WI38 (cell line): Measurements from ENCODE around the gene DLL1.

Source experiments
- H3K4me3 ChIP-seq: 2 replicates; pipeline ENCODE4 v1.5.1; 2011; ENCODE audit warnings: low read depth, mild to moderate bottlenecking, control low read depth, low read length
- TF ChIP-seq, protein P1 (sequence below): IDR thresholded peaks from 2 replicates; pipeline ENCODE4 v1.5.1; 2012; ENCODE audit warnings: low read depth, mild to moderate bottlenecking, control low read depth, low read length

Gene DLL1

DNA sequence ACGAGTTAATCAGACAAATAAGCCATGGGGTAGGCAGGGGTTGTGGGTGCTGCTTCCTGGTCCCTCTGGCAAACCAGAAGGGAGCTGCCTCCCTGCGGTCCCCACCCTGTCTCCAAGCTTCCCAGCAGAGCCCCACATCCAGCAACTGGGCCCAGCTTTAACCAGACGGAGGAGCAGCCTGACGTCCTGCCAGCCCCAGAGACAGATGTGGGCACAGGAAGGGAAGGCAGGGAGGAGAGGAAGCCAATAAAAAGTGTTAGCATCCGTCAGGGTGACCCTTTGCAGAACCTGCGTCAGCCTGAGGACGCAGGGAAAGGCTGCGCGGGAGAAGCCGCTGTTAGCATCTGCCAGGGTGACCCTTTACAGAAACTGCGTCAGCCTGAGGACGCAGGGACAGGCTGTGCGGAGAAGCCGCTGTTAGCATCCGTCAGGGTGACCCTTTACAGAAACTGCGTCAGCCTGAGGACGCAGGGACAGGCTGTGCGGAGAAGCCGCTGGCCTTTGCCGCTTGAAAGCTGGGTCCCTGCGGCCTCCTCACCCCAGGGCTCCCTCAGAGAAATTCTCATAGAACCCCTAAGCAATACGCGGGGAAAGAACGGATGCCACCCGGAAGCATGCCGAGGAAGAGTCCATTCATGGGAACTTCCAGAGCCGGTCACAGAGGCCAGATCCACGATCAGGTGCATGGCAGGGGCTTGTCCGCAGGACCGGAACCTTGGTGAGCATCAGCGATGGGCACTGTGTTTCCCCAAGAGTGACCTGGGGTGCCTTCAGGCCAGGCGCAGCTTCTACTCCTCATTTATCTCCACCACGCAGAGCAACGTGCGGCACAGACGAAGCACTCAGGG is 15.9 kb downstream of the DLL1 start:
- H3K4me3 ChIP-seq, result no peak overlapping the region
- TF ChIP-seq, protein P1, sequence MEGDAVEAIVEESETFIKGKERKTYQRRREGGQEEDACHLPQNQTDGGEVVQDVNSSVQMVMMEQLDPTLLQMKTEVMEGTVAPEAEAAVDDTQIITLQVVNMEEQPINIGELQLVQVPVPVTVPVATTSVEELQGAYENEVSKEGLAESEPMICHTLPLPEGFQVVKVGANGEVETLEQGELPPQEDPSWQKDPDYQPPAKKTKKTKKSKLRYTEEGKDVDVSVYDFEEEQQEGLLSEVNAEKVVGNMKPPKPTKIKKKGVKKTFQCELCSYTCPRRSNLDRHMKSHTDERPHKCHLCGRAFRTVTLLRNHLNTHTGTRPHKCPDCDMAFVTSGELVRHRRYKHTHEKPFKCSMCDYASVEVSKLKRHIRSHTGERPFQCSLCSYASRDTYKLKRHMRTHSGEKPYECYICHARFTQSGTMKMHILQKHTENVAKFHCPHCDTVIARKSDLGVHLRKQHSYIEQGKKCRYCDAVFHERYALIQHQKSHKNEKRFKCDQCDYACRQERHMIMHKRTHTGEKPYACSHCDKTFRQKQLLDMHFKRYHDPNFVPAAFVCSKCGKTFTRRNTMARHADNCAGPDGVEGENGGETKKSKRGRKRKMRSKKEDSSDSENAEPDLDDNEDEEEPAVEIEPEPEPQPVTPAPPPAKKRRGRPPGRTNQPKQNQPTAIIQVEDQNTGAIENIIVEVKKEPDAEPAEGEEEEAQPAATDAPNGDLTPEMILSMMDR, result no peak

DNA sequence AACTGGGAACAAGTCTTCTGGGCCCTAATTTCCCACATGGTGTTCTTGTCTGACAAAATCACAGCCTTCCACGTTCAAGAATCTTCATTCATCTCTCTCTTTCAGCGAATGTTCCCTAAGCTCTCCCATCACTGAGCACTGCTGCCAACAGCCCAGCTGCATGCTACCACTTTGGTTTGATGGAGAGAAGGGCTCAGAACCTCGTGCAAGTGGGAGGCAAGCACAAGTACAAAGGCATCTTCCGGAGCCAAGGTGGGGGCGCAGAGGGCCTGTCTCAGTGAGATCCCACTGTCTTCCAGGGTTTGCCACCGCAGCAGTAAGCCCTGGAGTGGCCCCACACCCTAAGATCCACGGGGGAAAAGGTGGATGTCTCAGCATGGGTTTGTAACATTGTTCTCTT is 17.2 kb downstream of the DLL1 start:
- H3K4me3 ChIP-seq, result no peak overlapping the region
- TF ChIP-seq, protein P1, result no peak

DNA sequence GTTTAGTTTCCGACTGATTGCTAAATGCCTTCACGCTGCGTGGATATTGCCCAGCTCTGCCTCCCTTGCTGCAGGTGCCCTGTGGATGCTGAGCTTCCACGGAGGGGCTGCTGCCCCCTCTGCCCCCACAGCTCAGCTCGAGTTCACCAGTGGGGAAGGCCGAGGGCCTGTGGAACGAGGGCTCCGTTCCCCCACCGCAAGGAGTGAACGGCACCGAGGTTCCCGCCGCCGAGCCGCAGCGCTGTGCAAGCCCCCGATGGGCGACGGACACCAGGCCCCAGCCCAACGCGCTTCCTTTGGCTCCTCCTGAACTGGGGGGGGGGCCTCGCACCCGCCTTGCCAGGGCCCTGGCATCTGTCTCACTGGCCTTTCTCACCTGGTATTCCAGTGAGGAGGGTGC is 17.7 kb downstream of the DLL1 start:
- no peak overlapping the region for H3K4me3 ChIP-seq
- TF ChIP-seq, protein P1, result no peak

DNA sequence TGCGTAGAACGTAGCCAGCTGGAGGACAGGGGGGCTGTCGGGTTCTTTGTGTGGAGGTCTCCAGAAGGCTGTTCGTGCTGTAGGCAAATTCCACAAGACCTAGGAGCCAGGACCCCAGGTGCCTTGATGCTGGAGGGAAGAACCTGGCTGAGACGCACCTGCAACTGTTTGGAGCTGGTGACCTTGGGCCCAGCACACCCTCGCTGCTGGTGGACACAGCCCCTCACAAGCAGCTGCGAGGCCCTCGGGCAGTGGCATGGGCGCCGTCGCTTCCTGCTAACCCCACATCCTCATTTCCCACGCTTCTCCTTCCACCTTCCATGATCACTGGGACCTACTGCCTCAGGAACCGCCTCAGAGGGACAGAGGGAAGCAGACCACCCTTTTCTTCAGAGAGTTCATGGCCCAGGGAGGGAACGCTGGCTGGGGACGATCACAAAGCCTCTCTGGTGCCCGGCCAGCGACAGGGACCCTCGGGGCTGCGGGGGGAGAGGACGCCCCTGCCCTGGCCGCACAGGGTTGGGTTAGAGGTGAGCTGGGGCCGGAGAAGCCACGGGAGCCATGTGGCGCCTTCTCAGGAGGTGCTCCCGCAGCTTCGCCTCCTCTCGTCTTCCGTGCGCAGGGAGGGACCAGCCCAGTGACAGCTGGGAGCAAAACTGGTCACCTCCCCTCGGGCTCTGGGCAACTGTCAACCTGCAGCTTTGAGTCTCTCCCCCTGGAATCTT is 18.4 kb downstream of the DLL1 start:
- no peak overlapping the region for H3K4me3 ChIP-seq
- TF ChIP-seq, protein P1, result no peak

DNA sequence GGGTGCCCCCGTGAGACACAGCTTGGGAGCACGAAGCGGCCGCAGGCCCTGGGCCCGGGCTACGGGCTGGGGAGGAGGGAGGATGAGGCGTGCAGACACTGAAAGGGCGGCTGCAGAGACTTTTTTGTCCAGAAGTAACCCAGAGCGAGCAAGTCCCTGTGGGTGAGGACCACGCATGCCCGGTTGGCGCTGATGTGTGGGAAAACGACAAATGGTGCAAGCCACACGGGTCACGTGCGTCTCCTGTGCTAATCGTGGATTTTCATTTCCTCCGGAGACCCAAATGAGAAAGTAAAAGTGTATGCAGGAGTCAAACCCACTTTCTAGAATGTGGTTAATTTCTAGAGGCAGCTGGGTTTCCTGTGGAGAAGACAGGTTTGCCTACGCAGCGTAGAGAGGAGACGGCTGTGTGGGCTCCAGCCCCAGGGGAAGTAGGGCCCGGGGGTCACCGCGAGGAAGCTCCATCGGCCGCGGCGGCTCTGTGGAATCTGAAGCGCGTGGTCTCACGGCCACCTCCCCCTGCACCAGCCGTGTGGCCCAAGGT is 19.0 kb downstream of the DLL1 start:
- H3K4me3 ChIP-seq, result no peak overlapping the region
- TF ChIP-seq, protein P1, result no peak

DNA sequence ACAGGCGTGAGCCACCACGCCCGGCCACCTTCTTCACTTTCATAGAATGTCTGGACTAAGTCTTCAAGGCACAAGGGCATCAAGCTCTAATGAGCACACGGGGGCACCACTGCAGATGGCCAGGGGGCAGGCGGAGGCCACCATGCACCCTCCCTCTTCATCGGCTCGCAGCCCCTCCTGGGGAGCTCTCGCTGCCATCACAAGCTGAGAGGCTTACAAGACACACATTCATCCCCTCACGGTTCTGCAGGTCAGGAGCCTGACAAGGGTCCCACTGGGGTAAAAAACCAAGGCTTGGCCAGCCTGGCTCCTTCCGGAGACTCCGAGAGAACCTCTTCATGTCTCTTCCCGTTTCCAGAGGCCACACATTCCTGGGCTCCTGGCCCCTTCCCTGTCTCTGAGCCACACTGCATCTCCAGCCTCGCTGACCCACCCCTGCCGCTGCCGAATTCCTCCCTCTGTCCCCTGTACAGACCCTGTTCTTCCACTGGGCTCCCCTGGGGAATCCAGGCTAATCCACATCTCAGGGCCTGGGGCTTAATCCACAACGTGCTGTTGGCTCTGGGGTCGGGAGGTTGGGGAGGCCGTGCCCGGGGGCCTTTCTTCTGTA is 19.8 kb downstream of the DLL1 start:
- H3K4me3 ChIP-seq, result no peak overlapping the region
- TF ChIP-seq, protein P1, result no peak
